GM21576 (cell line): ENCODE results near the gene SKP1.

Source experiments
- ATAC-seq: cut with Tn5 transposase; IDR thresholded peaks from one replicate; pipeline ENCODE4 v1.9.1; 2021; ENCODE audit warnings: mild to moderate bottlenecking, moderate library complexity; ENCODE audit not compliant: unreplicated experiment

The SKP1 gene

GRCh38 chr5:134113902-134114875, 62.6 kb downstream of the SKP1 start, which contains the start of gene TCF7:
Gene TCF7 (plus strand): TSS chr5:134114681. CDS start chr5:134114907, 226 bp downstream.
- ATAC-seq, result peak; percentile 85

GRCh38 chr5:134113363-134113889, 63.3 kb downstream of the SKP1 start:
- ATAC-seq, result no peak

DNA sequence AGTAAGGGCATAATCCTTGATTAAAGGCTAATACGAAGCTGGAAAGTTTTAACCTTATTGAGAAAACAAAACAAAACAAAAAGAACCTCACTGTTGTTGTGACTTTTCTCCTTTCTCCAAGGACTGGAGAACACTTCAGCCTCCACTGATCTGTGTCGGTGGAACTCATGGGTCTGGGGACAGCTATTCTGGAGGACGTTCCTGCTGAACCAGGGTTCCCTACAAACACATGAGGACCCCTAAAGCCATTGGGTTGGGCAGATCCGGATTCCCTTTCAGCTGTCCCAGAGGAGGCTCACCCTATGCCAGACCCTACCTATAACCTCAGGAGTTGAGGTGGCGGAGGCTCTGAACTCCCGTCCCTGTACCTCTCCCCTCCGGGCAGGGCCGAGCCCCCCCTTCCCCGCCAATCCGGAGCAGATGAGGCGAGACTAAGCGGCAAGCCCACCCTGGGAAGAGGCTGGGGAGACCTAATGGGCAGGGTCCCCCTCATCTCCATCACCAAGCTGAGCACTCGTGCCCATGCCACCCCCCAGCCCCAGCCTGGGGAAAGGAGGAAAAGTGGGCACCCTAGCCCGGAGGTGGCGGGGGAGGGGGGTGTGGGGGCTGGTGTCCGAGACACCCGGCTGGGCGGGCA, 63.9 kb downstream of the SKP1 start:
- no peak for ATAC-seq

GRCh38 chr5:134111741-134112647, 64.8 kb downstream of the SKP1 start:
- ATAC-seq, result no peak

GRCh38 chr5:134110382-134110781, 66.4 kb downstream of the SKP1 start:
- ATAC-seq, result no peak

DNA sequence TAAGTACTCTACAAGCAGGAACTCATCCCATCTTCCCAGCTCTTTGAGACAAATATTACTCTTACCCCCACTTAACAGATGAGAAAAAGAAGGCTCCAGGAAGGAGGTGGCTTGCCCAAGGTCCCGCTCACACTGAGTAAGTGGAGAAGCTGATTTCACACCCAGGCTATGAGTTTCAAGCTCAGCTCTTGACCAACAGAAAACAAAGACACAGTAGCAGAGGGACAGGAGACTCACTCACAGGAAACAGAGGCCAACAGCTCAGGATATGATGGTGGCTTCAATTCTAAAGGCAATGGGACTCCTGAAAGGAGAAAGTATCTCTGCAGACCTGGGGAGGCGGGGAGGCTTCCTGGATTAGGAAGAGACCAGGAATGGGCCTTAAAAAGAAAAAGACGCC, 69.0 kb downstream of the SKP1 start:
- no peak for ATAC-seq

DNA sequence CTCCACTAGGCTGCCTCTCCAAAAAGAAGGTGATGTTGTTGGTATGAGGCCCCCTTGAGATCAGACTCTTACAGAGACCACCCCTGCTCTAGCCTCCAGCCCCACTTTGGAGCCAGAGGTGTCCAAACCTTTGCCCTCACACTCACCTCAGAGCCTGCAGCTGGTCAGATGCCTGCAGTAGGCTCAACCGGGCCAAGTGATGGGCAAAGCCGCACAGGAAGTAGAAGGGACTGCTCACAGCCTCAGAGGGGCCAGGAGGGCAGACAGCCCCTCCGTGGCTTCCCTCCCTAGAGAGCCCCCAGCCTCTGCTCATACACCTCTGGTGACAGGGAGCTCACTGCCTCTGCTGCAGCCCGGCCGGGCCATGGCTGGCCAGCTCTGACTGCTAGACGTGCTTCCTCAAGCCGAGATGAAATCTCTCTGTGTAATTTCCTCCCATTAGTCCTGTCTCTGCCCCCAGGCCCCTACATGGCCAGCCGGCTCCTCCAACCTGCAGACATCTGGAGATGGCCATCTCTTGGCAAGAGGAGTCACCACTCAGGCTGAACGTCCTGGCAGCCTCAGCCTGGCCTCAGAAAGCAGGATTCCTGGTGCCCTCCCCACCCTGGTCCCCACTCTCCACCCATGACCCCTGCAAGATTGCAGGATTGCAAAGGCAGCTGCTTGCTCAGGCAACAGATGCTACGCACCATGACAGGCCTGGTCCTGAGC, 69.6 kb downstream of the SKP1 start:
- no peak for ATAC-seq

GRCh38 chr5:134103998-134104654, 72.6 kb downstream of the SKP1 start:
- ATAC-seq, result no peak

GRCh38 chr5:134103397-134103796, 73.4 kb downstream of the SKP1 start:
- no peak for ATAC-seq

GRCh38 chr5:134101686-134102439, 74.9 kb downstream of the SKP1 start:
- no peak for ATAC-seq

DNA sequence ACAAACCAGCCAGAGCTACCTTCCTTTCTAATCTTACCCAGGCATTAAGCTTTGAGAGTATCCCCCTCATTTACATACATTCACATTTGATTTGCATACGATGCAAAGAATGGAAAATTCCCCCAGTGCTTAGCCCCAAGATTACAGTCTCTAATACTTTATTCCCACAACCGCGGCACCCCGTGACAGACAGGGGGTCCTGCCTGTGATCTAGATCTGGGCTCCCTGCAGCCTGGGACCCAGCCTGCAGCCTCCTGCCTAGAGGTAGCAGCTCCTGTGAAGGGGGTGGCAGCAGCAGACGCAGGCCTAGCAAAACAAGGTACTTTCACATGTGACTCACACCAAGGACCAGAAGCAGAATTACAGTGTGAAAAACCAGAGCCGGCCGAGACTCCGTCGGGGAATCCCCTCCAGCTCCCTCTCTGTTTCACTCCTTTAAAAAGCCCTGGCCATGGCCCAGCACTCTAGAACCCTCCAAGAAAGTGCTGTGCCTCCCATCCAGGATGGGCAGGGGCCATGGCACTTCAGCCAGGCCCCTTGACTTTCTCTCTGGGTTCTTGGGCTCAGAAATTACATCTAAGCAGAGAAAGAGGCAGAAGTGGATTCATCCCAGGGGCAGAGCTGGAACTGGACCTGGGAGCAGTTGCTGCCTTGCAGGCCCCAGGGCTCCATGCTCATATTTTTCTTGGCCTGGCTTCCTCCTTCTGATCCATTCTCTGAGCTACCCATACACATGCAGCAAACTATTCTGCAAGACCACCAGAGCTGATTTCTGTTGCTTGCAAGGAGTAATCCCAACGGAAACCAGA, 76.3 kb downstream of the SKP1 start:
- ATAC-seq, result peak; percentile 76

- no peak for ATAC-seq
These were observed 76.8 kb downstream of the SKP1 start for GRCh38 chr5:134099939-134100282.

GRCh38 chr5:134099288-134099872, 77.4 kb downstream of the SKP1 start:
- ATAC-seq, result no peak
